HG02610 (cell line): ENCODE data around the gene XRCC4.

Experiments
- ATAC-seq: cut with Tn5 transposase; IDR thresholded peaks from one replicate; pipeline ENCODE4 v1.9.1; 2021; ENCODE audit warnings: mild to moderate bottlenecking, moderate library complexity; ENCODE audit not compliant: unreplicated experiment

Gene XRCC4

GRCh38 chr5:83069096-83069799 lies 8.1 kb upstream of the XRCC4 start:
- ATAC-seq, result no peak

GRCh38 chr5:83071286-83072051 lies 5.9 kb upstream of the XRCC4 start:
- no peak for ATAC-seq

GRCh38 chr5:83072966-83073365 lies 4.4 kb upstream of the XRCC4 start:
- ATAC-seq, result no peak

GRCh38 chr5:83077662-83078261 lies 415 bp downstream of the XRCC4 start:
- ATAC-seq, result peak; percentile 3

GRCh38 chr5:83082750-83083149 lies 5.4 kb downstream of the XRCC4 start:
- ATAC-seq, result no peak

GRCh38 chr5:83084336-83084735 lies 7.0 kb downstream of the XRCC4 start:
- ATAC-seq, result no peak

GRCh38 chr5:83085106-83085505 lies 7.8 kb downstream of the XRCC4 start:
- ATAC-seq, result no peak

GRCh38 chr5:83090169-83090568 lies 12.8 kb downstream of the XRCC4 start:
- ATAC-seq, result no peak

GRCh38 chr5:83092619-83093018 lies 15.3 kb downstream of the XRCC4 start:
- no peak for ATAC-seq

GRCh38 chr5:83093692-83094091 lies 16.3 kb downstream of the XRCC4 start:
- ATAC-seq, result no peak

- ATAC-seq, result no peak
Observed at GRCh38 chr5:83095163-83095956, 18.0 kb downstream of the XRCC4 start.

- no peak for ATAC-seq
Observed at GRCh38 chr5:83095957-83096539, 18.7 kb downstream of the XRCC4 start.

GRCh38 chr5:83096660-83097339 lies 19.5 kb downstream of the XRCC4 start:
- ATAC-seq, result no peak

- no peak for ATAC-seq
Observed at GRCh38 chr5:83097689-83098231, 20.4 kb downstream of the XRCC4 start.

- no peak for ATAC-seq
Observed at GRCh38 chr5:83099001-83099400, 21.7 kb downstream of the XRCC4 start.

GRCh38 chr5:83099445-83099844 lies 22.1 kb downstream of the XRCC4 start:
- no peak for ATAC-seq

- no peak for ATAC-seq
Observed at GRCh38 chr5:83101514-83101913, 24.2 kb downstream of the XRCC4 start.

GRCh38 chr5:83102364-83102980 lies 25.1 kb downstream of the XRCC4 start:
- no peak for ATAC-seq

- no peak for ATAC-seq
Observed at GRCh38 chr5:83104021-83104420, 26.7 kb downstream of the XRCC4 start.
